ENCODE data around the gene MICU1.
"Not testable (repeated sequence)": the region's sequence is repeated elsewhere in the genome, so short reads cannot be mapped to it uniquely, and the experiment has no call there.

Gene MICU1

DNA sequence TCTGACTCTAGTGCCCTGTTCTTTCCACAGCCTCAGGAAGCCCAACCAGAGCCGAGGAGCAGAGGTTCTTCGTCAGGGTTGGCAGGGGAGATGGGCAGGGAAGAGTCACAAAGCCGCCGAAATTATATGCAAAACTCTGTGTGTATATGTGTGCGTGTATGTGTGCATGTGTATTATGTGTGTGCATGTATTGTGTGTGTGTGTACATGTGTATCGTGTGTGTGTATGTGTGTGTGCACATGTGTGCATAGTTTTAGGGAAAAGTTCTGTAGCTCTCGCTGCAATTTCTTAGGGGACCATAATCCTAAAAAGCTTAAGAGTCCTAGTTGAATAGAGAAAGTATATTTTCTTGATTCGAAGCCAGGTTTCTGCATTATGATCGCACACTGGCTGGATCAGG is 288.2 kb downstream of the MICU1 start:
- no peak for DNase-seq

DNA sequence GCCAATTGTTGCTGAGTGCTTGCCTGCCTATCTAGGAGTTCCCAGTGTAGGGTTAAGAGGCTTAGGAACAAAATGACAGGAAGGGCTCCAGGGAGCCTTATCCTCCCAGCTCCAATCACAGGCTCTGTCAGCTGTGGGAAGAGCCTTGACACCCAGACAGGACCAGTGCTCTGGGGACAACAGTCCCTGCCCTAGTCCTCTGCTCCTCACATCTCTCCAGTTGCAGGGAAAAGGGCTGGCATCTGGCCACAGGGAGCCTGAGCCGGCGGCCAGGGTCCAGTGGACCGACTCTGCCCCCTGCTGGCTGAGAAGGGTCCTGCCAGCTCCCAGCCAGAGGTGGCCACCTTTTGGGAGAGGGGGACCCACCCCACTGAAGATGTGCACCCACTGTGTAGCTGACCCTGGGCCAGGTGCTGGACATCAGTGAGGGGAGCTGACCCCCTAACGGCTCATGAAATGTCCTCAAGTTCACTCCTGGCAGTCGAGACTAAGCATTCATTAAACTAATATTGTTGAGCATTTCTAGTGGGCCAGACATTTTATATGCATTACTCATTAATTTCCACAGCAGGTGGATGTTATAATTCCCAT is 288.7 kb downstream of the MICU1 start:
- DNase-seq, result no peak

DNA sequence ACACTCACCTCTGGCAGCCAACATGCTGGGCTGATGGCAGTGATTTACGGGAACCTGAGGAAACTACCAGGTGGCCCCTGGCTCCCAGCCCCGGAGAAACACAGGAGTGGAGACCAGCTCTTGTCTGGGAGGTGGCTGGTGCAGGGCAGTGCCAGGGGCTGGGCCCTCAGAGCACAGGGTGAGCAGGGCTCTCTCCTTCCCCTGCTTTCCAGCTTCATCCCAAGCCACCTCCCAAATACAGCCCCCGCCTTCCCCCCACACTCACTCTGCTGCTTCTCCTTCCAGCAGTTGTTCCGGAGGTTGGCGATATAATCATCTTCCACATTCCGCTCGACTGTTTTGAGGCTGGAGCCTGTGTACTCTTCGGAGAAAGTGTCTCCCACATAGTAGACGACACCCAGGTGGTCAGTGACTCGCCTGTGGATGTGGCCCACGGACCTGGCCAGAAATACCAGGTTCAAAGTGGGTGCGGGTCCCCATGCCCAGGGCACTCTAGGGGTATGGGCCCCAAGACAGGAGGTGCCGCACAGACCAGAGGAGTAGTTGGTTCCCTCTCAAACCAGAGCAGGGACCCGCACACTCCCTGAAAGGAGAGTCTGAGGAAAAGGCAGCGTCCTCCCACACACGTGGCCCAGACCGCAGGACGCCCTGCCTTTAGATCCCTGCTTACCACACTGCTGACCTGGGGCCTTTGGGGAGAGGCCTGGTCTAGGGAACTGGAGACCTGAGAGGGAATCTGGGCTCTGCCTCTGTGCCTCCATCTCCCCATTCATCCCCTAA is 289.4 kb downstream of the MICU1 start:
- DNase-seq, result no peak

DNA sequence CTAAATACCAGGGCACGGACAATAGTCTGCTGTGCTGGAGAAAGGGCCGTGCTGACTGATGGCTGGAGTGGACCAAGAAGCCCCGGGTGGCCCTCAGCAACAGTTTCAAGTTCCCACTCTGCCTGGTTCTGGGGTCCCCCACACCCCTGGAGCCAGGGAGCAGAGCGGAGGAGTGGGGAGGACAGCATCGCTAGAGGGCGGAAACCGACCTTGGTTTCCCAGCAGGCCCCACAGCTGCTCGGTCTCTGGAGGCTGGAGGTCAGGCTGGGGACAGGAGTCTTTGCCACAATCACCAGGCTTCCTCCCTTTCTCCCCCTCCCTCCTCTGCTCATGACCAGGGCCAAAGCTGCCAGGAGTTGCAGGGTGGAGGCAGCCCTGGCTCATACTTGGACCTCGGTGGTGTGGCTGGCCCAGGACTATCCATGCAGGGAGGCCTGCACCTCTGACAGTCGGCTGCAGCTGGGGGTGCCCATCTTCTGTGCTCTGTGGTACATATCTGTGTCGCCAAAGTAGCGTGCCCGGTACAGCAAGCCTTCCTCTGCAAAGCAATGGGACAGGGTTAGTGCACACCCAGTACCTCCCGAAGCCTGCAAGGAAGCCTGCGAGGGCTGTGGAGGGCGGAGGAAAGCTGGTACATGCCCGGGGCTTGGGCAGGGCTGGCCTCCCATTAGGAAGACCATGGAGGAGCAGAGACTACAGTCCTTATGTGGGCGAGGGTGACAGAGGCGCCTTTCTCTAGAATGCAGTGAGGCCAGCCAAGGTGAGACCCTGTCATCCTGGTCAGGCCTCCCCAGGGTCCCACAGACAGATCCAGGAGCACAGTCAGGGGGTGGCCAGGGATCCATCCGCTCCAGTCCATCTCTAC is 290.3 kb downstream of the MICU1 start:
- DNase-seq, result no peak

DNA sequence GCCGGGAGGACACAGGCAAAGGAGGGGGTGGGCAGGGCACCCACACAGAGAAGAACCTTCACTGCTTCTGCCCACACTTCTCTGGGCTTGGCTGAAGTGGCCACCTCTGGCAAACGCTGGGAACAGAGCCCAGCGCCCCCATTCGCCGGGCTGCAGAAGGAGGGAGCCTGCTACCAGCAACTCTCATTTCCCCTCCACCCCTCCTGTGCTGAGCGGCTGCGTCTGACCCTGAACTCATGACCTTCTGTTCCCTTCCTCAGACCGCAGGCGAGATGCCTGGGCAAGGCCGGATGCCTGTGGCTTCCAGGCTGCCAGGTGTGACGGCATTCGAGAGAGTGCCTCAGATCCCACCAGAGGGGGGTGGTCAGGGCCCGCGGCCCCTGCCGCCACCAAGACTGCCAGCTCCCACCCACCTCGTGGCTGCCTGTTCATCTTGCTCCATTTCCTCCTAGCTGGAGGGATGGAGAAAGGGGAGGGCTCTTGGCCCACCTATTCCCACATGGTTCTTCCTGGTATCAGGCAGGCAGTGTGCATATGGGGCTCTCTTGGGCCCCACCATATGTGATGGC is 291.0 kb downstream of the MICU1 start:
- DNase-seq, result no peak

DNA sequence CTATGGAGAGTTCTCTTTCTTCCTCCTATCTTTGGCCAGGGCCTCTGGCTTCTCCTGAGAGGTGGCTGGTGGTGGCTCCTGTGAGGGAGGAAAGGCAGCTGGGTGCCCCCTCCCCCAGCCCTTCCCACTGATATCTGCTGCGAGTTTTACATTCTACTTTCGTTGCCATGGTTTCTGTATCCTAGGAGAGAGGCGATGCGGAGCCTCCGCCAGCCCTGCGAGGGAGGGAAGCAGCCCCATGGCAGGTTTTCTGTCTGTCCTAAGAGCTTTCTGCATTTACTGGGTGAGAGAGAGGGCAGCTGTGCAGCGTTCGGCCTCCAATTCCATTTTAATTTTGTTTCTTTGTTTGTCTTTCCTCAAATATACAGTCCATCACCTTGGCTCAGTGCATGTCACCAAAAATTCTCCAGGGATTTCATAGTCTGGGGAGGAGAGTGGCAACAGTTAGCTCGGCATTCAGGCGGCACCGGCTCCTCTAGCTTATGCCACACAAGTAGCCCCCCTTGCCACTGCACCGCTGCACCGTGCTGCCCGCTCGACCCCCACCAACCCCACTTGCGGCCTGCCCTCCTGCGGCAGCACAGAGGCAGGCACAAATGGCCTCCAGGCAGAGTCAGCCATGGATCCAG is 291.6 kb downstream of the MICU1 start:
- DNase-seq, result peak; percentile 71

DNA sequence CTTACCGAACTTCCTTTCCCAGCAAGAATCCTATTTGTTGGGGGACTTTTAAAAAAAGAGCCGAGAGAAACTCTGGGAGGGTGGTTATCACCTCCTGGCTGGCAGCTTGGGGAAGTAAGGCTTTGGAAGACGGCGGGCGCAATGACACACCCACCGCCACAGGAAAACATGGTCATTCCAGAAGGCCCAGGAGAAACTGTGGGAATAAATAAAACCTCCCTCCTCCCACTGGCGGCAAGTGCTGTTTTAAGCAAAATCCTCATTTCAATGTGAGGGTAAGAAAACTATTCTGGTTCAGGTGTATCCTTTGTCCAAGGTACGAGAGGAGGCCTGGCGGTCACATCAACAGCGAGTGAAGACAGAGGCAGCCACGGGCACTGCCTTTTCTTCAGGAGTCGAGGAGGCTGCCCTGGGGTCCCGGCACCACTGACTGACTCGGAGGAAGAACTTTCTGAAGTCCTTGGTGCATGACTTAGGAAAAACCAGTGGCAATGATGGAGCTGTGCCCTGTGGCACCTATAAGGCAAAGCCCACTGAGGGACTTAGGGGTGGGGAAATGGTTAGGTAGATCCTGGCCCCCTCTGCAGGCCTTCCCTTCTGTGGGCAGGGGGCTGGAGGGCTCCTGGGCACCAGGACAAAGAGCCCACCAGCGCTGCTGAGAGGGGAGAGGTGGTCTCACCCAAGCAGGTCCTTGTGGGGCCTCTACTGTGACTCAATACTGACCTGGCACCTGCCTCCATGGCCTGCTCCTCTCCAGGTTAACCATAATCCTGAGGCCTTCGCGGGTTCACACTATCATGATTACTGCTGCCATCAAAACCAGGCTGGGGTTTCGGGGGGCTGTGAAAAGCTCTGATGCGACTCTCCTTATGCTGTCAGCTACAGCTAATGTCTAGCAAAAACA is 292.5 kb downstream of the MICU1 start:
- DNase-seq, result no peak

DNA sequence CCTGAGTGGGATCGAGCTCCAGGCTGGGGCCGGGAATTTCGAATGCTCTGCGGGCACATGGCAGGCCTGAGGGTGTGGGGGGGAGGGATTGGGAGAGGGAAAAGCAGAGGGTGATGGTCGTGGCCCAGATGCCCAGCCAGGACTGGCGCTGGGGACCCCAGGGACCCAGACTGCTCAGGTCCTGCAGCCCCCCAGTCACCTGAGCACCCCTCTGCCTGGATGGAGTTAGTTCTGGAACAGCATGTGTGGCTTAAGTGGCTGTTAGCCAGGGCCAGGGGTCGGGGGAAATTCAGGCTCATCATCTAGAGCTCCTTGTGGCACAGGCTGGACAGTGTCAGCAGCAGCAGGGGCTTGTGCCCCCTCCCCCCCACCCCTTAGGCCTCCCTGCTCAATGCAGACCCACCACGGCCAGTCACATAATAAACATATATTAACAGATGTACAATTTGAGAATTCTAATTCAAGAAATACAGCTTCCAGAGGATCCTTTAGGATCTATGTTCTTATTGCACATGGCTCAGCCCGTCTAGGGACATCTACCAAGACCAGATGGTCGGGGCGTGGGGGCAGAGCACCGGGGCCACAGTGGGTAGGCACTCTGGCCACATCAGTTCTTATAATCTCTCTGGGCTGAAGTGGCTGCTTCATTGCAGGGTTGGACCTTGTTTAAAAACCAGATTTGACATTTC is 293.3 kb downstream of the MICU1 start:
- no peak for DNase-seq

DNA sequence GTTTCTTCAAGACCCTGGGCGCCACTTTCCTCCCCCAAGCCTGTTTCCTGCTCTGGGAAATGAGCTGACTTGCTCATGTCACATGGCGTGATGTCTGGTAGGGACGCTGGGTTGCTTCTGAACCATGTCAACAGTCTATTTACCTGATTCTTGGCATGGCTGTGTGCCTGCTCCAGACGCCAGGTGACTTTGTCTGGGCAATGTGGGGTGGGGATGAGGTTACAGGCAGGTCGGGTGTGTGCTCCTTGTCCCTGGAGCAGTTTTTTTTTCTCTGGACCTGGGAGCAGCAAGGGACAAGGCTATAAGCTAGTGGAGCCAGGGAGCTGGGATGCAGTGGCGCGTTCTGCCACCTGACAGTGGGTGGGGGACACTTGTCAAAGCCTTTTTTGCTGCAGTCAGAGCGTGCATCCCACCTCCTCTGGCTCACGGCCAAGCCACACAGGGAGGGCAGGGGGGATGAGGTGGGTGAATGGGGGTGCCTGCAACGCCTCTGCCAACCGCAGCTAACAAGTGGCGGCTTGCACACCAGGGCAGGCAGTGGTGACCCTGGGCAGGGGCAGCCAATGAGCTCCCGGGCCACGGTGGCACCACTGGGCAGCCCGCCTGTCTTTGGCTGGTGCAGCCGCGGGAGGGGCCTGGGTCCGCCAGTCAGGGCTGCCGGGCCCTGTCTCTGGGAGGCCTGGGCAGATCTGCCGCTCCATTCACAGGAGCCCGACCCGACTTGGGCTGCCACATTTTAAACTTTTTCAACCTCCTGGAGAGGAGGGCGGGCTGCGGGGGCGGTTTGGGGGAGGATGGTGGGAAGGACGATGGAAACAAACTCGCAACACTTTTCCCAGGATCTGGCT is 294.1 kb downstream of the MICU1 start:
- peak; percentile 47 for DNase-seq

DNA sequence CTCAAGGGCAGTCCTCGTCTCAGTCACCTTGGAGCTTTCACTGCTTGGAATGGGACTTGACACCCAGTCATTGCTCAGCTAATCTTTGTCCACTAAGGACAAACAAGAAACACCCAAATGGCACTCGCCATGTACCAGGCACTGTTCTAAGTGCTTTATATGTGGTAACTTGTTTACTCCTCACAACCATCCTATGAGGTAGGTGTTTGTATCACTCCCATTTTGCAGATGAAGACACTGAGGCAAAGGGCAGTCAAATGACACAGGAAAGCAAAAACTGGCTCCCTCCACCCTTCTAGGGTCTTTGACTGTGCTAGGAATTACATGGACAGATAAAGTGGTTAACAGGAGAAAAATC is 295.8 kb downstream of the MICU1 start:
- DNase-seq, result no peak

DNA sequence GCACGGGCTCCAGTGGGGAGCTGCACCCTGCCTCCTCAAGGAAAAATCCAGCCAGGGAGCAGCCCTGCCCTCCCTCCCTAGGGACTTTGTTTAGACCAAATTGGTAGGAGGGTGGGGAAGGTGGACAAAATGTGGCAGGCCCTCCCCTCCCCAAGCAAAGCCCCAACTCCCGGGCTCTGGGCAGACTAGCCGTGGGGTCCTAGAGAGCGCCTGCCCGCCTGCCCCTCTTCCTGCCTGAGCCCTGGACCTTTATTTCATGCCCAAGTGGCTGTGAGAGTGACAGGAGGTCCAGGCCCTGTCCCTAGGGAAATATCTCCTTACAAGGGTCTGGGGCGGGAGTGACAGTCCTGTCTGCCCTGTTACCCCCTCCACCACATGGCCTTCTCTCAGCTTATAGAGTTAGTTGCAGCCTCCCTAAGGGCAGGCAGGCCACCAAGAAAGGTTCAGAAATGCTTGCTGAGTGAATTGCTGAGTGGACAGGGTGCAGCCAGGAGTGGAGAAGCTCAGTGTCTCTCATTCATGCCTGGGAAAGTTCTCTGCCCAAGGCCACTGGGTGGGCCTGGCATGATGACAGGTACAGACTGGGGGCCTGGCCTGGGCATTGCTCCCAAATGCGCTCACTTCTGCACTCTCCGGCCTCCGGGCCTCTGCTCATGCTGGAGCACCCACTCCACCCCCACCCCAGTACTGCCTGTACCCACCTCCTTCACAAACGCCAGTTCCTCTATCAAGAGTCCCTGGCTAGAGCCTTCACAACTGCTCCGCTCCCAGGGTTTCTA is 296.4 kb downstream of the MICU1 start:
- DNase-seq, result no peak

DNA sequence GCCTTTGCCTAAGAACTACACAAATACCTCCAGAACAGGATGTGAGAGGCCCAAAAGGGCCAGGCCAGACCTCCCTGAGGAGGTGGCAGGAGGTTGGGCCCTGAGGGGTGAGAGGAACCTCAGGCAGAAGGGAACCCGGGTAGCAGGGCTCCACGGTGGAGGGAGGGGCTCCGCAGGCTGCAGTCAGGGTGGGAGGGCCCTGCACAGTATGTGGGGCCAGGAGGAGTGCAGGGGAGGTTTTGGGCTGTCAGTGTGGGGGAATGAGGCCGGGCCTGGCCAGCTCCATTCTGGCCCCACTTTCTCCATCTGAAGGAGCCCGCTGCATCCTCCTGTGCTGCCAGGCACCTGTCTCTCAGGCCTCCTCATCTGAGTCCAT is 297.1 kb downstream of the MICU1 start:
- DNase-seq, result no peak

DNA sequence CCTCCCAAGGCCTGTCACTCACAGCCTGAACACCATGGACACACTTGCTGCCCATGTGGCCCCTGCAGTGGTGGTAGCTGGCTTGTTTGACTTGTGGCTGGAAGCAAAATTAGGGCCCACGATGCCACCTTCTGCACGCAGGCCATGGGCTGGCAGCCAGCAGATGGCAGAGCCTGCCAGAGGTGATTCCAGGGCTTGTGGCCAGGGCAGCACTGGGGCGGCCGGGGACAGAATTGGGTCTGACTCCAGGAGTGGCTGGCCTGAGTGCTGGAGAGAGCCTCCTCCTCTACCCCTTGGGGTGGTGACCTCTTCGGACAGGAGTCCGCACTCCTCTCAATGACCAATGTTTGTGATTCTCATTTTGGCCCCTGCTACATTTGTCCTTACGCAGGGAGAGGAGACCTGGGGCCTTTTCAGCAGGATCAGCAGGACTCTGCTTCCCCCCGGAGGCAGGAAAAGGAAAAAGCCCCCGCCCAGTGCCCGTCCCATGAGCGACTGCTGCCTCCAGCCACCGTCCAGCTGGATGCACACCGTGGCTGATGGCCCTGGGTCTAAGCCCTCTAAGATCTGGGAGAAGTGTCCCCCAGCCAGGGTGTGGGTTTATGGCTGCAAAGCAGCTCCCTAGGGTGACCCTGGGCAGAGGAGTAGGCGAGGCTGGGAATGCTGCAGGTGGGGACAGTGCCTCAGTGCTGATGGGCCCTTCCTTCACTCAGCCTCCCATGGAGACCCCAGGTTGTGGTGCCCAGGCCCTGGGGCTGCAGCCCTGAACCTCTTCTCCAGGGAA is 297.6 kb downstream of the MICU1 start:
- DNase-seq, result peak; percentile 2

DNA sequence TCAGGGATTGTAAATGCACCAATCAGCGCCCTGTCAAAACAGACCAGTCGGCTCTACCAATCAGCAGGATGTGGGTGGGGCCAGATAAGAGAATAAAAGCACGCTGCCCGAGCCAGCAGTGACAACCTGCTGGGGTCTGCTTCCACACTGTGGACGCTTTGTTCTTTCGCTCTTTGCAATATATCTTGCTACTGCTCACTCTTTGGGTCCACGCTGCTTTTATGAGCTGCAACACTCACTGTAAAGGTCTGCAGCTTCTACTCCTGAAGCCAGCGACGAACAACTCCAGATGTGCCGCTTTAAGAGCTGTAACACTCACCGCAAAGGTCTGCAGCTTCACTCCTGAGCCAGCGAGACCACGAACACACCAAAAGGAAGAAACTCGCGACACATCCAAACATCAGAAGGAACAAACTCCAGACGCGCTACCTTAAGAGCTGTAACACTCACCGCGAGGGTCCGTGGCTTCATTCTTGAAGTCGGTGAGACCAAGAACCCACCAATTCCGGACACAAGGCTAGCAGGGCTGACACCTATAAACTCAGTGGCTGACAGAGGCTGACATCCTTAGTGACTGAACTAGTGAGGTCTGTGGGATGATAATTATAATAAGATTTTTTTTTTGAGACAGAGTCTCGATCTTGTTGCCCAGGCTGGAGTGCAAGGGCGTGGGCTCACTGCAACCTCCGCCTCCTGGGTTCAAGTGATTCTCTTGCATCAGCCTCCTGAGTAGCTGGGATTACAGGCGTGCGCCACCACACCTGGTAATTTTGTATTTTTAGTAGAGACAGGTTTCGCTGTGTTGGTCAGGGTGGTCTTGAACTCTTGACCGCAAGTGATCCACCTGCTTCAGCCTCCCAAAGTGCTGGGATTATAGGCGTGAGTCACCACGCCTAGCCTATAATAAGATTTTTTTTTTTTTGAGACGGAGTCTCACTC is 298.9 kb downstream of the MICU1 start:
- not testable (repeated sequence) for DNase-seq

DNA sequence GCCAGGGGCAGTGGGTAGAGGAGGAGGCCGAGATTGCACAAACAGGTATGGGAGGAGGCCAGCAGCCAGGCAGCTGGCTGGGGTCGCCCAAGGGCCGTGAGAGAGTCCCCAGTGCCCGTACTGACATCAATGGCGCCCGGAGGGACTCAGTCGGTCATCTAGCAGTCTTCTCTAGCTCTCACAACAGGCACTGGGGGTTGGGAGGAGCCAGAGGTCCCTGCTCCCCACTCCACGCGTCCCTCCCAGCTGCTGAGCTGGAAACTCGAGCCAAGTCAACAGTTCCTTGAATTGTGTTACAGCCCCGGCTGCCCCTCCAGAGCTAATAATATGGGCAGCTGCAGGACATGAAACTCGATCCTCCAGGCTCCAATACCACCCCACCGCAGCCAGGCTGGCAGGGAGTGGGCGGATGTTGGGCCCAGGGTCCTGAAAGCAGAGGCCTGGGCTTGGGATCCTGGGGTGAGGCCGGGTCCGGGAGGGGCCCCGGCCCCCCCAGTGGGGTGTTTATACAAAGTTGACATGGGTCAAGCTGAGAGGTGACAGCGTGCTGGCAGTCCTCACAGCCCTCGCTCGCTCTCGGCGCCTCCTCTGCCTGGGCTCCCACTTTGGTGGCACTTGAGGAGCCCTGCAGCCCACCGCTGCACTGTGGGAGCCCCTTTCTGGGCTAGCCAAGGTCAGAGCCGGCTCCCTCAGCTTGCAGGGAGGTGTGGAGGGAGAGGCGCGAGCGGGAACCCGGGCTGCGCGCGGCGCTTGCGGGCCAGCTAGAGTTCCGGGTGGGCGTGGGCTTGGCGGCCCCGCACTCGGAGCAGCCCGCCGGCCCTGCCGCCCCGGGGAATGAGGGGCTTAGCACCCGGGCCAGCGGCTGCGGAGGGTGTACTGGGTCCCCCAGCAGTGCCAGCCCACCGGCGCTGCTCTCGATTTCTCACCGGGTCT is 300.4 kb downstream of the MICU1 start:
- DNase-seq, result peak; percentile 52

DNA sequence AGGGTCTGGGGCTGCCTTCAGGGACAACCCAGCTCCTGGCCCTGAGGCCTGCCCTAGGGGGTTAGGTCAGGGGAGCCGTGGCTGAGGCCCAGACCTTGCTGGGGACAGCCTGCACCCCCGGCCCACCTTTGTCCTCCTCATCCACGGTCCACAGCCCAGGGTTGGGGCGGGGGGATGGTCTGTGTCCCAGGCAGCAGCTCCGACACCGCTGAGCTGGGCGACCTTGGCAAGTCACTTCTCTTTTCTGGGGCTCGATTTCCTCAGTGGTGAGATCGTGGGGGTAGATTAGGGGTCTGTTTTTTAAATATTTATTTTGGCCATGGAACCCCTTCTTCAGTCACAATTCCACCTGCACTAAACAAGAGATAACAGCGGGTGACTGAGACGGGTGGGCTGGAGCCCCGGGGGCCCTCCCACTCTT is 302.1 kb downstream of the MICU1 start:
- DNase-seq, result no peak
